ENCODE data around the gene SPATA25. TPM values are rescaled to one million over a fixed set of nuclear protein-coding genes. Genes with fewer than 3 reads are reported as not detected.

Gene SPATA25
- polyA plus RNA-seq, 3 donors from 2014 or later: not detected

GRCh38 chr20:45893831-45894230, 6.4 kb upstream of the SPATA25 start:
- Mint-ChIP-seq H3K27me3 (ENCODE audit: low read depth in 3 of 3) (peaks cover 2 to 6% (median 3%) of the 10 kb centered on the region in 3 donors), H3K27ac (no peak overlapping the region), H3K4me1 (peaks cover 22 to 25% of the 10 kb centered on the region in 2 donors), H3K36me3 (peaks cover 5 to 21% (median 12%) of the 10 kb centered on the region in 3 donors), H3K4me3 (peak overlapping the region in 3 of 5 donors; percentile 45 to 64 (median 50)), H3K9me3 (no peaks in the 10 kb centered on the region)
- no peak for DNase-seq

- DNase-seq: peak in 2 of 3 donors; percentile 32 to 39
- peaks cover 22 to 25% of the 10 kb centered on the region in 2 donors for H3K4me1 Mint-ChIP-seq
- peaks cover 2 to 6% (median 3%) of the 10 kb centered on the region in 3 donors for H3K27me3 Mint-ChIP-seq (ENCODE audit: low read depth in 3 of 3)
- no peaks in the 10 kb centered on the region for H3K9me3 Mint-ChIP-seq
- peak overlapping the region in 4 of 6 donors; percentile 34 to 69 (median 54) for H3K27ac Mint-ChIP-seq
- H3K4me3 Mint-ChIP-seq: peak overlapping the region; percentile 80 to 93 (median 89)
- peaks cover 5 to 17% (median 12%) of the 10 kb centered on the region in 3 donors for H3K36me3 Mint-ChIP-seq
These were observed 5.5 kb upstream of the SPATA25 start for GRCh38 chr20:45892828-45893500.

GRCh38 chr20:45892049-45892825, 4.8 kb upstream of the SPATA25 start:
- H3K27me3 Mint-ChIP-seq (ENCODE audit: low read depth in 3 of 3): peaks cover 2 to 6% (median 3%) of the 10 kb centered on the region in 3 donors
- H3K4me1 Mint-ChIP-seq: peaks cover 22 to 25% of the 10 kb centered on the region in 2 donors
- H3K4me3 Mint-ChIP-seq: peak overlapping the region; percentile 80 to 93 (median 89)

DNA sequence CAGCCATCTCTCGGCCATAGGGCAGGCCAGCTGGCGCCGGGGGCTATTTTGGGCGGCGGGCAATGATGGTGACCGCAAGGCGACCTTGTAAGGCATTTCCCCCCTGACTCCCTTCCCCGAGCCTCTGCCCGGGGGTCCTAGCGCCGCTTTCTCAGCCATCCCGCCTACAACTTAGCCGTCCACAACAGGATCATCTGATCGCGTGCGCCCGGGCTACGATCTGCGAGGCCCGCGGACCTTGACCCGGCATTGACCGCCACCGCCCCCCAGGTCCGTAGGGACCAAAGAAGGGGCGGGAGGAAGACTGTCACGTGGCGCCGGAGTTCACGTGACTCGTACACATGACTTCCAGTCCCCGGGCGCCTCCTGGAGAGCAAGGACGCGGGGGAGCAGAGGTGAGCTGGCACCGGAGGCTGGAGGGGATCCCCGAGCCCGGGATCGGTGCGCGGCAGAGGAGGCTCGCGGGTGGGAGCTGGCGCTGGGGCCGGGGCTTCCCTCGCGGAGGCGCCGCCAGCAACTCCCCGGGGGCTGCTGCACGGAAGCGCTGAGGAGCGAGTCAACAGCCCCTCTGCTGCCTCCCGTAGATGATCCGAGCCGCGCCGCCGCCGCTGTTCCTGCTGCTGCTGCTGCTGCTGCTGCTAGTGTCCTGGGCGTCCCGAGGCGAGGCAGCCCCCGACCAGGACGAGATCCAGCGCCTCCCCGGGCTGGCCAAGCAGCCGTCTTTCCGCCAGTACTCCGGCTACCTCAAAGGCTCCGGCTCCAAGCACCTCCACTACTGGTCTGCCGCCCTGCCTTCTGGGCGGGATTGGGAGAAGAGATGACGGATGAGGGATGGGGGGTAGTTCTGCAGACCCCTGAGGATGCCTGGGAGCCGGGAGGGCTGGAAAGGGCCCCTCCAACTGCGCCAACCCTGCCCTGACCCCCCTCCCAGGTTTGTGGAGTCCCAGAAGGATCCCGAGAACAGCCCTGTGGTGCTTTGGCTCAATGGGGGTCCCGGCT, 3.9 kb upstream of the SPATA25 start, which contains the start of the genes CTSA and NEURL2:
TSS of gene CTSA (plus strand) at position 351 of the 999 bp plus-strand sequence. CDS start at position 585, 234 bp downstream.
TSS of gene NEURL2 (minus strand) at position 224 of the 999 bp plus-strand sequence. CDS start at position 7, 217 bp downstream.
- Mint-ChIP-seq H3K9me3 (no peaks in the 10 kb centered on the region), H3K27me3 (ENCODE audit: low read depth in 3 of 3) (peaks cover 2 to 6% (median 3%) of the 10 kb centered on the region in 3 donors), H3K27ac (peak within 1 kb of the TSS; percentile 62 to 85 (median 74)), H3K4me3 (peak within 1 kb of the TSS; percentile 89 to 93 (median 92)), H3K36me3 (peaks cover 5 to 7% (median 6%) of the 10 kb centered on the region in 3 donors), H3K4me1 (peaks cover 22 to 25% of the 10 kb centered on the region in 2 donors)
- DNase-seq: peak; percentile 81 to 82 (median 81)

More at GRCh38 chr20:45892049-45892825, 4.8 kb upstream of the SPATA25 start:
- peak overlapping the region in 4 of 6 donors; percentile 34 to 69 (median 48) for H3K27ac Mint-ChIP-seq
- H3K36me3 Mint-ChIP-seq: peaks cover 5 to 11% (median 7%) of the 10 kb centered on the region in 3 donors
- no peak for DNase-seq
- no peaks in the 10 kb centered on the region for H3K9me3 Mint-ChIP-seq

- H3K27ac Mint-ChIP-seq: peak overlapping the region in 5 of 6 donors; percentile 46 to 76 (median 67)
- peak; percentile 43 to 53 (median 52) for DNase-seq
- H3K9me3 Mint-ChIP-seq: no peaks in the 10 kb centered on the region
- peaks cover 22 to 25% of the 10 kb centered on the region in 2 donors for H3K4me1 Mint-ChIP-seq
- peaks cover 2 to 6% (median 3%) of the 10 kb centered on the region in 3 donors for H3K27me3 Mint-ChIP-seq (ENCODE audit: low read depth in 3 of 3)
- H3K4me3 Mint-ChIP-seq: peak overlapping the region; percentile 89 to 93 (median 92)
- H3K36me3 Mint-ChIP-seq: peaks cover 5 to 7% (median 6%) of the 10 kb centered on the region in 3 donors
These were observed 2.9 kb upstream of the SPATA25 start for GRCh38 chr20:45890077-45890984.

DNA sequence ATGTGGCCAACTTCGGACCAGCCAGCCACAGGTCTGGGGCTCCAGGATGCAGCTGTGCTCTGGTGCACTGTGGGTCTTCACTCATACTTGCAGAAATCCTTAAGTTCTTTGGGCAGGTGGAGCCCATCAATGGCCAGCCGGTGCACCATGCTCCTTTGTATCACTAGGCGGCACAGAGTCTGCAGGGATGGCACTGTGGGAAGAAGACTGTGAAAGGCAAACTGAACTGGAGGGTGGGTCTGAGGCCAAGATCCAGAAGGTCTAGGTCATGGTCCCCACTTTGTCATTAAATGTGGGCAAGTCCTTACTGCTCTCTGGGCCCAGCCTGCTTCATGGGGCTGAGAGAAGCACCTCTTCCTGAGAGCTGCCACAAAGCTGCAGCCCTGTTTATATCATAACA, 1.3 kb upstream of the SPATA25 start:
- peaks cover 0 to 4% (median 0%) of the 10 kb centered on the region in 3 donors for H3K36me3 Mint-ChIP-seq
- no peaks in the 10 kb centered on the region for H3K9me3 Mint-ChIP-seq
- no peak for DNase-seq
- H3K4me3 Mint-ChIP-seq: no peak overlapping the region
- H3K27ac Mint-ChIP-seq: no peak overlapping the region
- peaks cover 22% of the 10 kb centered on the region in 2 donors for H3K4me1 Mint-ChIP-seq
- peaks cover 2 to 6% (median 3%) of the 10 kb centered on the region in 3 donors for H3K27me3 Mint-ChIP-seq (ENCODE audit: low read depth in 3 of 3)

DNA sequence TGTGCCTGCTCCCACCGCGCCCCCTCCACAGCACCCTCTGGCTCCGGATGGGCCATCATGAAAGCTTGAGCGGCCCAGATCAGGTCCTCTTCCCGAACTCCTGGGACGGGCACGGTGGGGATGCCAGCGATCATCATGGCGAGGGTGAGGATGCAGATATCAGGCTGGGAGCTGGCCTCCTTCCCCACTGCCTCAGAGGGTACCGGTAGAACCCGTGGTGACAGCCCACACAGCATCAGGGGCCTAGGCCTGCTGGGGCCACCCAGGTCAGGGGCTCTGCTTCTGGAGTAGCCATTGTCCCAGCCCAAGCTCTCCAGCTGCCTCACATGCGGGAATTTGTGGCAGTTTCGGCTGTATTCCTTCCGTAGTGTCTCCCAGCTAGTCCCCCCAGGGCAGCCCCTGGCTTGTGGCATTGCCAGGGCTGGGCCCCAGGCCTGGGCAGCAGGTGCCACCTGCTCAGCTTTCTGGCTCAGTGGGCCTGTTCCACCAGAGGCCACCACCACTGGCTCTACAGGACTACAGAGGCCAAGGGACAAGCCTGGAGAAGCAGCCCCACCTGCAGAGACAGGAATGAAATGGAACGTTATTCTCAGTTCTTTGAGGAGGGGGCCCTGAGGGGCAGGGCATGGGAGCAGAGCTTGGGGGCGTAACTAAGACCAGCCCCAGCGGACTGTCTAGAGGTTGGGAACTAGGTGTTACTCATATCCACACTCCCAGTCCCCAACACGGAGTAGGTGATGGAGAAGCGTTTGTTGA, 654 bp downstream of the SPATA25 start:
- H3K27me3 Mint-ChIP-seq (ENCODE audit: low read depth in 3 of 3): peaks cover 2 to 3% (median 3%) of the 10 kb centered on the region in 3 donors
- no peak overlapping the region for H3K27ac Mint-ChIP-seq
- no peak overlapping the region for H3K4me3 Mint-ChIP-seq
- peaks cover 13% of the 10 kb centered on the region in 2 donors for H3K4me1 Mint-ChIP-seq
- H3K9me3 Mint-ChIP-seq: no peaks in the 10 kb centered on the region
- H3K36me3 Mint-ChIP-seq: peaks cover 0 to 12% (median 4%) of the 10 kb centered on the region in 3 donors
- DNase-seq: no peak

- peaks cover 0 to 18% (median 8%) of the 10 kb centered on the region in 3 donors for H3K36me3 Mint-ChIP-seq
- no peak overlapping the region for H3K4me3 Mint-ChIP-seq
- DNase-seq: no peak
- H3K27me3 Mint-ChIP-seq (ENCODE audit: low read depth in 3 of 3): peaks cover 4 to 8% (median 5%) of the 10 kb centered on the region in 3 donors
- peaks cover 11 to 18% of the 10 kb centered on the region in 2 donors for H3K4me1 Mint-ChIP-seq
- no peaks in the 10 kb centered on the region for H3K9me3 Mint-ChIP-seq
- H3K27ac Mint-ChIP-seq: peak overlapping the region in 4 of 6 donors; percentile 12 to 83 (median 60)
These were observed 4.3 kb downstream of the SPATA25 start for GRCh38 chr20:45883100-45883469.

DNA sequence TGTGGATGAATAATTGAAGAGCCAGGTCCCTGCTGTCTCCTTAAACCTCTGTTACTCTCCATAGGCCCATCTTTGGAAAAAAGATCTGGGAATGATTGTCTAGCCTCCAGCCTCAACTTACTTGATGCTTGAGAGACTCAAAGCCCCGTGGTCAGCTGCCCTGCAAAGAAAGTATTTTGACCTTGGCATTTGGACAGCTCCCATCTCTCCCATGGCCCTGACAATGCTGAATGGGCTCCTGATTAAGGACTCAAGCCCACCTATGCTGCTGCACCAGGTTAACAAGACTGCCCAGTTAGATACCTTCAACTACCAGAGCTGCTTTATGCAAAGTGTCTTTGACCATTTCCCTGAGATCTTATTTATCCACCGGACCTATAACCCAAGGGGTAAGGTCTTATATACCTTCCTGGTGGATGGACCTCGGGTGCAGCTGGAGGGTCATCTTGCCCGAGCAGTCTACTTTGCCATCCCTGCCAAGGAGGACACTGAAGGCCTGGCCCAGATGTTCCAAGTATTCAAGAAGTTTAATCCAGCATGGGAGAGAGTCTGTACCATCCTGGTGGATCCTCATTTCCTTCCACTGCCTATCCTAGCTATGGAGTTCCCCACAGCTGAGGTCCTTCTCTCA, 4.8 kb downstream of the SPATA25 start:
- peak overlapping the region in 2 of 5 donors; percentile 0 to 36 for H3K4me3 Mint-ChIP-seq
- H3K36me3 Mint-ChIP-seq: peaks cover 0 to 19% (median 8%) of the 10 kb centered on the region in 3 donors
- no peak for DNase-seq
- peaks cover 11 to 18% of the 10 kb centered on the region in 2 donors for H3K4me1 Mint-ChIP-seq
- peak overlapping the region in 5 of 6 donors; percentile 53 to 85 (median 67) for H3K27ac Mint-ChIP-seq
- no peaks in the 10 kb centered on the region for H3K9me3 Mint-ChIP-seq
- peaks cover 4 to 8% (median 5%) of the 10 kb centered on the region in 3 donors for H3K27me3 Mint-ChIP-seq (ENCODE audit: low read depth in 3 of 3)

- no peaks in the 10 kb centered on the region for H3K9me3 Mint-ChIP-seq
- H3K4me1 Mint-ChIP-seq: peaks cover 11 to 18% of the 10 kb centered on the region in 2 donors
- peak within 1 kb of the TSS; percentile 69 to 81 (median 75) for H3K4me3 Mint-ChIP-seq
- peak; percentile 95 for DNase-seq
- H3K36me3 Mint-ChIP-seq: peaks cover 4 to 28% (median 12%) of the 10 kb centered on the region in 3 donors
- peaks cover 4 to 8% (median 5%) of the 10 kb centered on the region in 3 donors for H3K27me3 Mint-ChIP-seq (ENCODE audit: low read depth in 3 of 3)
- H3K27ac Mint-ChIP-seq: peak within 1 kb of the TSS; percentile 46 to 95 (median 88)
These were observed 6.2 kb downstream of the SPATA25 start, which contains the start of gene ZSWIM1 for GRCh38 chr20:45880988-45881788. Gene ZSWIM1, plus strand, starts transcription at chr20:45881227. Its CDS starts 1,366 bp downstream, at chr20:45882593.

All from immature natural killer cell (primary cell).